Smooth muscle cell (in vitro differentiated cells): ENCODE data around the gene MAPKAP1. TPM values are rescaled to one million over a fixed set of nuclear protein-coding genes. Genes with fewer than 3 reads are reported as not detected.

Source experiments
- DNase-seq: peaks from one replicate; lab custom pipeline; 2025; ENCODE audit not compliant: unreplicated experiment; lab: John Stamatoyannopoulos, UW
- H2AFZ ChIP-seq: fragments of 200-600 bp; sonication (generic); 2 replicates; pipeline ENCODE4 v1.6.0; 2016; ENCODE audit warnings: antibody characterized with exemption, low read depth, mild to moderate bottlenecking
- H3F3A ChIP-seq: fragments of 200-600 bp; sonication (generic); 2 replicates; pipeline ENCODE4 v1.6.0; 2017; ENCODE audit warnings: antibody characterized with exemption, low read depth
- H3K27ac ChIP-seq: fragments of 200-600 bp; sonication (generic); 2 replicates; pipeline ENCODE4 v1.5.1; 2016; ENCODE audit warnings: low read depth, mild to moderate bottlenecking
- H3K27me3 ChIP-seq: fragments of 200-600 bp; sonication (generic); 2 replicates; pipeline ENCODE4 v1.6.1; 2016; ENCODE audit warnings: low read depth, mild to moderate bottlenecking
- H3K36me3 ChIP-seq: fragments of 200-600 bp; sonication (generic); 2 replicates; pipeline ENCODE4 v1.5.1; 2016; ENCODE audit warnings: low read depth
- H3K4me1 ChIP-seq: fragments of 200-600 bp; sonication (generic); 2 replicates; pipeline ENCODE4 v1.5.1; 2016; ENCODE audit warnings: low read depth
- H3K4me2 ChIP-seq: fragments of 200-600 bp; sonication (generic); 2 replicates; pipeline ENCODE4 v1.6.0; 2016; ENCODE audit warnings: mild to moderate bottlenecking
- H3K4me3 ChIP-seq: fragments of 200-600 bp; sonication (generic); 2 replicates; pipeline ENCODE4 v1.5.1; 2016; ENCODE audit warnings: mild to moderate bottlenecking
- H3K79me2 ChIP-seq: fragments of 200-600 bp; sonication (generic); 2 replicates; pipeline ENCODE4 v1.6.0; 2016; ENCODE audit warnings: low read depth, mild to moderate bottlenecking
- H3K9ac ChIP-seq: fragments of 200-600 bp; sonication (generic); 2 replicates; pipeline ENCODE4 v1.6.0; 2016; ENCODE audit warnings: low read depth
- H3K9me3 ChIP-seq: fragments of 200-600 bp; sonication (generic); replicated peaks from 2 replicates; pipeline ENCODE4 v1.5.1; 2016; ENCODE audit warnings: low read depth
- H4K20me1 ChIP-seq: fragments of 200-600 bp; sonication (generic); 2 replicates; pipeline ENCODE4 v1.6.0; 2016; ENCODE audit warnings: low read depth
- CTCF ChIP-seq: fragments of 200-600 bp; sonication (generic); IDR thresholded peaks from 2 replicates; pipeline ENCODE4 v1.5.1; 2017; ENCODE audit warnings: borderline replicate concordance, mild to moderate bottlenecking, antibody characterized with exemption; ENCODE audit not compliant: insufficient read depth, poor library complexity, severe bottlenecking
- WGBS: methylation state at CpG from one replicate; pipeline ENCODE4 v1.1.7; 2016; ENCODE audit warnings: low lambda C conversion rate; 5-methylcytosine and 5-hydroxymethylcytosine counted together
- polyA plus RNA-seq: library from polyadenylated mRNA; unstranded; fragments of >200 nt; fragmentation: Nextera tagmentation; extraction: Ambion mirVana; gene quantifications from 2 replicates; pipeline ENCODE4 v1.2.1, GENCODE V29; 2016
- total RNA-seq: library from RNA; depleted of rRNA; stranded (reverse); fragments of >200 nt; gene quantifications from 2 replicates; pipeline ENCODE4 v1.2.3, GENCODE V29; 2014

The MAPKAP1 gene
- total and polyA plus RNA-seq, 2 experiments from 2014 or later = 50.1 to 74.5 TPM

- no peak for TF ChIP-seq CTCF
- H2AFZ ChIP-seq = no peak overlapping the region
- H3K4me1 ChIP-seq = peaks cover 4% of the 10 kb centered on the region
- no peaks in the 10 kb centered on the region for H4K20me1 ChIP-seq
- no peaks in the 10 kb centered on the region for H3F3A ChIP-seq
- DNase-seq = no peak
- H3K9ac ChIP-seq = no peak overlapping the region
- 89% methylated on average over 5 of the region's 5 CpGs for WGBS
- H3K4me2 ChIP-seq = no peak overlapping the region
- no peaks in the 10 kb centered on the region for H3K27me3 ChIP-seq
- H3K27ac ChIP-seq = no peak overlapping the region
- no peaks in the 10 kb centered on the region for H3K9me3 ChIP-seq
- H3K79me2 ChIP-seq = peaks cover 6% of the 10 kb centered on the region
- no peaks in the 10 kb centered on the region for H3K36me3 ChIP-seq
- no peak overlapping the region for H3K4me3 ChIP-seq
Measured at GRCh38 chr9:125548141-125548540, 158.9 kb downstream of the MAPKAP1 start.

GRCh38 chr9:125547368-125547767 lies 159.6 kb downstream of the MAPKAP1 start:
- no peak for DNase-seq
- no peak overlapping the region for H2AFZ ChIP-seq
- H3F3A ChIP-seq = no peaks in the 10 kb centered on the region
- H3K27ac ChIP-seq = no peak overlapping the region
- no peak overlapping the region for H3K4me2 ChIP-seq
- H3K4me3 ChIP-seq = no peak overlapping the region
- TF ChIP-seq CTCF = no peak
- no peaks in the 10 kb centered on the region for H4K20me1 ChIP-seq
- H3K27me3 ChIP-seq = no peaks in the 10 kb centered on the region
- WGBS = 94% methylated on average over 7 of the region's 7 CpGs
- H3K9ac ChIP-seq = no peak overlapping the region
- peaks cover 4% of the 10 kb centered on the region for H3K4me1 ChIP-seq
- peaks cover 2% of the 10 kb centered on the region for H3K79me2 ChIP-seq
- H3K36me3 ChIP-seq = no peaks in the 10 kb centered on the region
- H3K9me3 ChIP-seq = no peaks in the 10 kb centered on the region

GRCh38 chr9:125545845-125546244 lies 161.2 kb downstream of the MAPKAP1 start:
- H3K9ac ChIP-seq = no peak overlapping the region
- H3K4me1 ChIP-seq = peaks cover 4% of the 10 kb centered on the region
- H4K20me1 ChIP-seq = no peaks in the 10 kb centered on the region
- H3K79me2 ChIP-seq = no peaks in the 10 kb centered on the region
- no peak overlapping the region for H2AFZ ChIP-seq
- no peak for DNase-seq
- WGBS = 97% methylated on average over 13 of the region's 13 CpGs
- no peak overlapping the region for H3K4me2 ChIP-seq
- no peak for TF ChIP-seq CTCF
- H3K36me3 ChIP-seq = no peaks in the 10 kb centered on the region
- H3K27ac ChIP-seq = no peak overlapping the region
- H3K27me3 ChIP-seq = no peaks in the 10 kb centered on the region
- H3K4me3 ChIP-seq = no peak overlapping the region
- H3F3A ChIP-seq = no peaks in the 10 kb centered on the region
- H3K9me3 ChIP-seq = no peaks in the 10 kb centered on the region

GRCh38 chr9:125544988-125545651 lies 161.9 kb downstream of the MAPKAP1 start:
- Histone ChIP-seq H3F3A (no peaks in the 10 kb centered on the region), H2AFZ (no peak overlapping the region), H3K4me1 (peaks cover 4% of the 10 kb centered on the region), H3K9ac (no peak overlapping the region), H3K36me3 (no peaks in the 10 kb centered on the region), H3K27me3 (no peaks in the 10 kb centered on the region), H3K4me2 (no peak overlapping the region), H3K27ac (no peak overlapping the region), H3K79me2 (no peaks in the 10 kb centered on the region), H3K9me3 (no peaks in the 10 kb centered on the region), H4K20me1 (no peaks in the 10 kb centered on the region), H3K4me3 (no peak overlapping the region)
- 83% methylated on average over 13 of the region's 13 CpGs for WGBS
- DNase-seq = no peak
- TF ChIP-seq CTCF = no peak
